ENCODE results near the gene NHSL2.

NHSL2 gene

GRCh38 chrX:72023071-72023470, 112.4 kb downstream of the NHSL2 start:
- Histone ChIP-seq H3K4me1 (ENCODE audit: control insufficient read depth in 1 of 2, insufficient read depth in 1 of 2, low read depth in 1 of 2, low read length in 1 of 2) (peaks cover 28% of the 10 kb centered on the region in 2 experiments), H3K27ac (no peak overlapping the region)

GRCh38 chrX:72025236-72025770, 114.7 kb downstream of the NHSL2 start:
- peaks cover 12 to 14% of the 10 kb centered on the region in 2 experiments for H3K4me1 ChIP-seq (ENCODE audit: control insufficient read depth in 1 of 2, insufficient read depth in 1 of 2, low read depth in 1 of 2, low read length in 1 of 2)
- no peaks in the 10 kb centered on the region for H3K27me3 ChIP-seq
- H3K4me3 ChIP-seq (ENCODE audit: low read depth in 1 of 2, low read length in 1 of 2), result no peak overlapping the region
- H3K9me3 ChIP-seq, result no peaks in the 10 kb centered on the region
- TF ChIP-seq CTCF (IDR thresholded peaks at IDR 0.05), result no peak
- H3K27ac ChIP-seq, result no peak overlapping the region
- no peaks in the 10 kb centered on the region for H3K36me3 ChIP-seq

More at GRCh38 chrX:72023071-72023470, 112.4 kb downstream of the NHSL2 start:
- Histone ChIP-seq H3K36me3 (no peaks in the 10 kb centered on the region), H3K4me3 (ENCODE audit: low read depth in 1 of 2, low read length in 1 of 2) (no peak overlapping the region), H3K9me3 (no peaks in the 10 kb centered on the region), H3K27me3 (no peaks in the 10 kb centered on the region)
- no peak for TF ChIP-seq CTCF (IDR thresholded peaks at IDR 0.05)

- Histone ChIP-seq H3K9me3 (no peaks in the 10 kb centered on the region), H3K27me3 (no peaks in the 10 kb centered on the region), H3K36me3 (no peaks in the 10 kb centered on the region), H3K27ac (no peak overlapping the region), H3K4me1 (ENCODE audit: control insufficient read depth in 1 of 2, insufficient read depth in 1 of 2, low read depth in 1 of 2, low read length in 1 of 2) (peaks cover under 1 to 5% of the 10 kb centered on the region in 2 experiments), H3K4me3 (ENCODE audit: low read depth in 1 of 2, low read length in 1 of 2) (no peak overlapping the region)
- no peak for TF ChIP-seq CTCF (IDR thresholded peaks at IDR 0.05)
Measured at GRCh38 chrX:72026341-72027023, 115.8 kb downstream of the NHSL2 start.

GRCh38 chrX:72027024-72027913, 116.6 kb downstream of the NHSL2 start:
- no peak overlapping the region for H3K4me3 ChIP-seq (ENCODE audit: low read depth in 1 of 2, low read length in 1 of 2)
- H3K27ac ChIP-seq, result no peak overlapping the region
- no peaks in the 10 kb centered on the region for H3K9me3 ChIP-seq
- no peak for TF ChIP-seq CTCF (IDR thresholded peaks at IDR 0.05)
- peaks cover 7 to 10% of the 10 kb centered on the region in 2 experiments for H3K4me1 ChIP-seq (ENCODE audit: control insufficient read depth in 1 of 2, insufficient read depth in 1 of 2, low read depth in 1 of 2, low read length in 1 of 2)
- no peaks in the 10 kb centered on the region for H3K27me3 ChIP-seq
- no peaks in the 10 kb centered on the region for H3K36me3 ChIP-seq

- Histone ChIP-seq H3K4me3 (ENCODE audit: low read depth in 1 of 2, low read length in 1 of 2) (no peak overlapping the region), H3K9me3 (no peaks in the 10 kb centered on the region), H3K27ac (no peak overlapping the region), H3K36me3 (no peaks in the 10 kb centered on the region), H3K27me3 (no peaks in the 10 kb centered on the region), H3K4me1 (ENCODE audit: control insufficient read depth in 1 of 2, insufficient read depth in 1 of 2, low read depth in 1 of 2, low read length in 1 of 2) (peaks cover 8 to 11% of the 10 kb centered on the region in 2 experiments)
- TF ChIP-seq CTCF (IDR thresholded peaks at IDR 0.05), result no peak
Measured at GRCh38 chrX:72027914-72028307, 117.3 kb downstream of the NHSL2 start.

Data from neutrophil (primary cell).